OCI-LY7 (cell line): ENCODE measurements around the gene ABCA8.

Source experiments
- CTCF ChIP-seq: fragments of 200-600 bp; sonication (generic); conservative IDR thresholded peaks from 2 replicates; pipeline ENCODE4 v1.5.1; 2014; ENCODE audit warnings: mild to moderate bottlenecking, antibody characterized with exemption, low read length, moderate library complexity, mixed read lengths
- EZH2phosphoT487 ChIP-seq: fragments of 200-600 bp; sonication (generic); IDR thresholded peaks from 2 replicates; pipeline ENCODE4 v1.6.1; 2018; ENCODE audit warnings: low read depth, borderline replicate concordance, mild to moderate bottlenecking, mixed run types, antibody characterized with exemption, low read length, moderate library complexity, mixed read lengths

GRCh38 chr17:68870161-68870826 lies 84.9 kb downstream of the ABCA8 start:
- TF ChIP-seq CTCF = no peak
- no peak for TF ChIP-seq EZH2phosphoT487
